Activated CD4-positive, alpha-beta T cell treated with anti-CD3 and anti-CD28 coated beads, Interleukin-2, amount 10 ng/mL, durations not matched to agents 24 days and 14 days (primary cell): ENCODE data around the gene USP9X. TPM values are rescaled to one million over a fixed set of nuclear protein-coding genes. Genes with fewer than 3 reads are reported as not detected.
"Not testable (repeated sequence)": the region's sequence is repeated elsewhere in the genome, so short reads cannot be mapped to it uniquely, and the experiment has no call there.

ENCODE experiments used
- DNase-seq: peaks from one replicate; pipeline ENCODE4 v3.0.0; 2022
- H3K27ac Mint-ChIP-seq: one replicate; pipeline ENCODE4 v1.8.0; 2022; ENCODE audit warnings: mild to moderate bottlenecking, mixed read lengths
- H3K27me3 Mint-ChIP-seq: one replicate; pipeline ENCODE4 v1.8.0; 2022; ENCODE audit warnings: mixed read lengths
- H3K36me3 Mint-ChIP-seq: one replicate; pipeline ENCODE4 v1.8.0; 2022; ENCODE audit warnings: low read depth, mild to moderate bottlenecking, mixed read lengths
- H3K4me1 Mint-ChIP-seq: one replicate; pipeline ENCODE4 v1.8.0; 2021; ENCODE audit warnings: mixed read lengths
- H3K4me3 Mint-ChIP-seq: one replicate; pipeline ENCODE4 v1.8.0; 2022; ENCODE audit warnings: mild to moderate bottlenecking, moderate library complexity, mixed read lengths
- H3K9me3 Mint-ChIP-seq: one replicate; pipeline ENCODE4 v1.8.0; 2021; ENCODE audit warnings: mixed read lengths
- intact Hi-C: fragments of 100-400 bp; cut with micrococcal nuclease; formaldehyde crosslinking; loops from one replicate; pipeline ENCODE4 v1.15.1; 2023
- total RNA-seq: library from RNA; stranded (reverse); gene quantifications from 2 replicates; pipeline ENCODE4 v1.2.3, GENCODE V29; 2022

Gene USP9X
- total RNA-seq, 1 donor from 2014 or later = 49.8 TPM

DNA sequence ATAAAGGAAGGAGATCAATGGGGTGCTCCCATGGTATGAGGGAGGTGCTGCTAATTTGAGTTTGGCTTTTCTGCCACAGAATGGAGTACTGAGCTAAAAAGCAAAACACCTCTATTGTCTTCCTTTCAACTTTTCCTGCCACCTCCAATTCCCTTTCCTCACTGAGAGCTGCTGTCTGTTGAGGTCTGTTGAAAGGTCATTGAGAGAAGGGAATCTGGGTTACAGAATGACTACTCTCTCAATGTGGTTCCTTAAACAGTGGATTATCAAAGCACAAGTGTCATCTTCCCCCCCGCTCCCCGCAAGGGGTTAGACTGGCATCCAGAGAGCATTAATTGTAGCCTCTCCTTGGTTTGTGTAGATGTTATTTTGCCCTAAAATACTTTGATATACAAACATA is 10.7 kb downstream of the USP9X start:
- no peak for DNase-seq
- Mint-ChIP-seq H3K4me1 (peaks cover 30% of the 10 kb centered on the region), H3K4me3 (no peak overlapping the region), H3K36me3 (peaks cover 5% of the 10 kb centered on the region), H3K9me3 (no peaks in the 10 kb centered on the region), H3K27me3 (no peaks in the 10 kb centered on the region), H3K27ac (no peak overlapping the region)
- intact Hi-C loops = no loop called here

DNA sequence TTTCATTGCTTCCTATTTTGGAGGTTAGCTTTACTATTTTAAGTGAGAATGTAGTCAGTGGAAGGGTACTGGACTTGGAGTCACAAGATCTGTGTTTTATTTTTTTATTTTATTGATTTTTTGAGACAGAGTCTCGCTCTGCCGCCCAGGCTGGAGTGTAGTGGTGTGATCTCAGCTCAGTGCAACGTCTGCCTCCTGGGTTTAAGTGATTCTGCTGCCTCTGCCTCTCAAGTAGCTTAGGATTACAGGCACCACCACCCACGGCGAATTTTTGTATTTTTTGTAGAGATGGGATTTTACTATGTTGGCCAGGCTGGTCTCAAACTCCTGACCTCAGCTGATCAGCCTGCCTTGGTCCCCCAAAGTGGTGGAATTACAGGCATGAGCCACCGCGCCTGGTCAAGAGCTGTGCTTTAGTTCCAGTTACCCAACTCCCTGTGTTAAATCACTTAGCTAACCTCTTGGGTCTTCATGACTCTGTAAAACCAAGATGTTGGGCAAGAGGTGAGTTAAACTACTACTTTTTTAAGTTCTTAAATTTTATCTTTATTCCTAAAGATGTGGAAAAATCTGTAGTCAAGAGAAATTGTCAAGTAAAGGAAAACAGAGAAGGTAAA is 11.2 kb downstream of the USP9X start:
- intact Hi-C loops = no loop called here
- H3K36me3 Mint-ChIP-seq = peaks cover 5% of the 10 kb centered on the region
- H3K27ac Mint-ChIP-seq = no peak overlapping the region
- no peak for DNase-seq
- peaks cover 27% of the 10 kb centered on the region for H3K4me1 Mint-ChIP-seq
- no peak overlapping the region for H3K4me3 Mint-ChIP-seq
- no peaks in the 10 kb centered on the region for H3K9me3 Mint-ChIP-seq
- no peaks in the 10 kb centered on the region for H3K27me3 Mint-ChIP-seq

DNA sequence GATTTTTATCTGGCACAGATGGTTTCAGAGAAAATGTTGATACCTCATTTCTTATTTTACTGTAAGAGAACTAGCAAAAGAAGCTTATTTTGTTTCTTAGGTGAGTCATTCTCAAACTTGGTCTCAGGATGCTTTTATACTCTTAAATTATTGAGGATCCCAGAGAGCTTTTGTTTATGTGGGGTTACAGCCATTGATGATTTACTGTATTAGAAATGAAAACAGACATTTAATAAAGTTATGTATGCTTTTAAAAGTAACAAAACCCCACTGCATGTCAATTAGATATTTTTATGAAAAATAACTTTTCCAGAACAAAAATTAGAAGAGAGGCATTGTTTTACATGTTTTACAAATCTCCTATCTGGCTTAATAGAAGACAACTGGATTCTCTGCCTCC is 12.1 kb downstream of the USP9X start:
- no peak for DNase-seq
- Mint-ChIP-seq H3K36me3 (peaks cover 7% of the 10 kb centered on the region), H3K27me3 (no peaks in the 10 kb centered on the region), H3K27ac (no peak overlapping the region), H3K9me3 (no peaks in the 10 kb centered on the region), H3K4me1 (peaks cover 25% of the 10 kb centered on the region), H3K4me3 (no peak overlapping the region)
- intact Hi-C loops = no loop called here

DNA sequence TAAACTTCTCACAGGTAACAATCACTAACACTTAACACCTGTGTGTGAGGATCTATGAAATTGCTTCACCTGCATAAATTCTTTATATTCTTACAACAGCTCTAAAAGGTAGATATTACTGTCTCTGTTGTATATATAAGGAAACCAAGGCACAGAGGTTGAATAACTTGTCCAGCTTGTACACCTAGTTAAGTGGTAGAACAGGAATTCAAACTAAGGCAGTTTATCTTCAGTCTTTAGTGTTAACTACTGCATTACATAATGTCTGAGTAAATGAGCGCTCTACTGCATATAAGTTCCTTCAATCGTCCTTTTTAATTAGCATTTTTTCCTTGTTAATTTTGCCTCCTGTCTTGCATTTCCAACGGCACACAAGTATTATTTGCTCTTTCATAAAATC is 15.0 kb downstream of the USP9X start:
- intact Hi-C loops = no loop called here
- Mint-ChIP-seq H3K9me3 (no peaks in the 10 kb centered on the region), H3K4me3 (no peak overlapping the region), H3K4me1 (peaks cover 22% of the 10 kb centered on the region), H3K27me3 (no peaks in the 10 kb centered on the region), H3K27ac (no peak overlapping the region), H3K36me3 (peaks cover 2% of the 10 kb centered on the region)
- no peak for DNase-seq

DNA sequence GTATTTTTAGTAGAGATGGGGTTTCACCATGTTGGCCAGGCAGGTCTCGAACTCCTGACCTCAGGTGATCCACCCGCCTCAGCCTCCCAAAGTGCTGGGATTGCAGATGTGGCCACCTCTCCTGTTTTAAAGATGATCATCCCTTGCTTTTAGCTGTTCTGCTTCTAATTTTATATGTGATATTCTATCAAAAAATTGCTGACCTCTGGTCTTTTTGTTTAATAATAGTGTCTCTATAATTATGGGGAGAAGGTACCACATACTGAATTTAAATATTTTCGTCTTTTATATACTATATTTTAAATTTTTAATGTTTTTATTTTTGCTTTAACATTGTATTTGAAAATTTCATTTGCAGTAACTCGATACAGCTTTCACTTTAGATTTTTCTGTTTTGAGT is 15.6 kb downstream of the USP9X start:
- Mint-ChIP-seq H3K9me3 (no peaks in the 10 kb centered on the region), H3K36me3 (peaks cover 2% of the 10 kb centered on the region), H3K27me3 (no peaks in the 10 kb centered on the region), H3K27ac (no peak overlapping the region), H3K4me1 (peaks cover 19% of the 10 kb centered on the region), H3K4me3 (no peak overlapping the region)
- intact Hi-C loops = no loop called here
- no peak for DNase-seq

DNA sequence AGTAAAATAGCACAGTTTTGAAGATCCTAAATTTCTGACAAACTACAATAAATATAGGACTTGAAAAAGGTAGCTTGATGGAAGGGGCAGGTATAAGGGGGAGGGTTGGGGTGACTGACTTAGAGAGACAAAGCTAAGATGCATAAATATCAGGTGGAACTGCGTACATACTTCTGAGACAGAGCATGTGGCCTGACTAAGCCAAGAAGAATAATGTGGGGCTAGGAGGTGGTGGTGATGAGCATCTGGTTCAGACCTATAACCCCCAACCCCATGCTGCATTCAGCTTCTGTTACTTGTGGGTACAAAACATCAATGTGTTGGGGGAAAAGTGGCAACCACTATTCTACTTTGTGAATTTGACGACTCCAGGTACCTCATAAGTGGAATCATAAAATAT is 19.8 kb downstream of the USP9X start:
- Mint-ChIP-seq H3K27ac (no peak overlapping the region), H3K9me3 (no peaks in the 10 kb centered on the region), H3K27me3 (no peaks in the 10 kb centered on the region), H3K4me3 (no peak overlapping the region), H3K36me3 (peaks cover 7% of the 10 kb centered on the region), H3K4me1 (peaks cover 25% of the 10 kb centered on the region)
- no peak for DNase-seq
- intact Hi-C loops = no loop called here

DNA sequence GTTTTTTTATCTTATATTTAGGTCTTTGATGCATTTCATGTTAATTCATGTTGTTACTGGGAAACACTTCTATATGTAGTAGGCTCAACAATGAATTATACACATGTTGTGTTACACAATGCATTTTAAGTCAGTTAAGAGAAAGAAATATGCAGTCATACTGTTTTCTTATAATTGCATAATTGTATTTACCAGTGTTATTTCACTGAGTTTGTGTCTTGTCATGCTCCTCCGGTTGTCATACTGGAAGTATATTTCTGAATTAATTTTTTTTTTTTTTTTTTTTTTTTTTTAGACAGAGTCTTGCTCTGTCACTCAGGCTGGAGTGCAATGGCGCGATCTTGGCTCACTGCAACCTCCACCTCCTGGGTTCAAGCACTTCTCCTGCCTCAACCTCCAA is 21.0 kb downstream of the USP9X start:
- H3K4me1 Mint-ChIP-seq = peaks cover 30% of the 10 kb centered on the region
- H3K9me3 Mint-ChIP-seq, H3K27me3 Mint-ChIP-seq, H3K27ac Mint-ChIP-seq, H3K4me3 Mint-ChIP-seq, DNase-seq, H3K36me3 Mint-ChIP-seq, intact Hi-C loops: not testable (repeated sequence)

DNA sequence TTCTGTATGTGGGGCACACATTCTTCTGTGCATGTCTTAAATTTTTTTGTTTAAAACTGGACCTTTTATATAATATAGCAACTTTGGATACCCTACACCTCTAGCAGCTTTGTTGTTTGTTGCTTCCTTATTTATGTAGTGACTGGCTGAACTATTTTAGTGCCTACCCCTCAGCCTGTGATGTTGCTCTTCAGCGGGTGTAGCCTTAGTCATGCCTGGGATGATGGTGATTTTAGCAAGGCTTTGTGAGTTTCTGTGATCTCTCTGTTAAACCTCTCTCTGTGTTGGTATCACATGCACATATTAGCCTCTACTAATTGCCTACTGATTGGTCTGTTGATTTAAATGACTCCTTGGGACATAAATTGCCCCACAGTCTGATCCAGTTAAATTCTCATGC is 22.8 kb downstream of the USP9X start:
- Mint-ChIP-seq H3K4me3 (no peak overlapping the region), H3K4me1 (peaks cover 34% of the 10 kb centered on the region), H3K27me3 (no peaks in the 10 kb centered on the region), H3K36me3 (peaks cover 5% of the 10 kb centered on the region), H3K27ac (no peak overlapping the region), H3K9me3 (no peaks in the 10 kb centered on the region)
- DNase-seq = no peak
- intact Hi-C loops = no loop called here

DNA sequence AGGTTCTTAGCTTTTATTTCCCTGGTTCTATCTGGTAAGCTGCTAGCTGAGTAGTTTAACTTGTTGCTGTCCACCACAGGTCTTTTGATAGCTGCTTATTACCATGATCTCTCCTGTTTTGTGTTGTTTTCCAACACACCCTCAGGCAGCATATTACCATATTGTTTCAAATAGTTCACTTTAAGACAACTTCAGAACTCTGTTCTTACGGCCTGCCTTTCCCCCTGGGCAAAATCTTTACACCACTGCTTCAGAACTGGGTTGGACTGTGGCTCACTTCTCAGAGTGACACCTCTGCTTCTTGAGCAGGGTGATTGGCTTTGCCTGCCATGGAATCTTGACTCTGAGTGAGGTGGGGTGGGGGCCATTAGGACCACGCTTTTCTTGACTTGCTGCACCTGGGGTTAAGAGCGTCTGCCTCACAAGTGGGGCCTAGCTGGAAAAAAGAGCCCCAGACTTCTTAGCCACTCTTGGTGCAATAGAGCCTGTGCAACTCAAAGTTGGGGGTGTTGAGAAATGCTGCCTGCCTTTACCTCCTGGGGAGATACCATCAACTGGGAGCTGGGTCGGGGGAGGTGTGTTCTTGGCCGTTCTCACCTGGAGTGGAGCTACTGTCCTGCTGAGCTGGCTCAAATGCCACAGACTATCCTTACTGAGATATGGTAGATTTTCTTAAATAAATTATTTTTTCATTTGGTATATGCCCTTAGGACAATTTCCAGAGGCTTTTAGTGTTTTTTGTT is 23.4 kb downstream of the USP9X start:
- H3K27me3 Mint-ChIP-seq = no peaks in the 10 kb centered on the region
- intact Hi-C loops = no loop called here
- H3K36me3 Mint-ChIP-seq = peaks cover 5% of the 10 kb centered on the region
- no peak overlapping the region for H3K27ac Mint-ChIP-seq
- no peak for DNase-seq
- H3K4me3 Mint-ChIP-seq = no peak overlapping the region
- peaks cover 34% of the 10 kb centered on the region for H3K4me1 Mint-ChIP-seq
- H3K9me3 Mint-ChIP-seq = no peaks in the 10 kb centered on the region

DNA sequence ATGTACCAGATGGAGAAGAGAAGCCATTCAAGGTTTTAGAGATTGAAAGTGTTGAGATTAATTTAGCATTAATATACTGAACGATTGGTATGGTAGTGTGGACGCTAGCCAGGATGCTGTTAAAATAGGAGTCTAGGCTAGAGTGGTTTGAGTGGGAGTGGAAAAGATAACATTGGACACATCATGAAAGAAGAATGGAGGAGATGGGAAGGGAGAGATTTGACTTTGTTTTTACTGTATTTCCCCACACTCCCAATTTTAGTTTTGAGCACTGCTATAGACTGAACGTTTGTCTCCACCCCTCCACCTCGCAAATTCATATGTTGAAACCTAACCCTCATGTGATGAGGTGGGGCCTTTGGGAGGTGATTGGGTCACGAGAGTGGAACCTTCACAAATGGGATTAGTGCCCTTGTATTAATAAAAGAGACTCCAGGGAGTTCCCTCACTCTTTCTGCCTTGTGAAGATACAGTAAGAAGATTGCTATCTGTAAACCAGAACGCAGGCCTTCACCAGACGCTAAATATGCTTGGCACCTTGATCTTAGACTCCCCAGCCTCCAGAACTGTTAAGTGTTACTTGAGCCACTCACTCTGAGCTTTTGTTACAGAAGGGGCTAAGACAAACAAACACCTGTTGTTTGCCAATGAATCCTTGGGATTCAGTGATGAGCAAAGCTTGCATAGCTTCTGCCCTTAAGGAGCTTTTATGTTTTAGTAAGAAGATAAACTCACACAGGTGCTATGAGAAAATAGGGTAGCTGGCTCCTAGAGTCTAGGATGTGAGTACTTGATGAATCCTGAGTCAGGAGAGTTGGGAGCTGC is 25.8 kb downstream of the USP9X start:
- peaks cover 5% of the 10 kb centered on the region for H3K36me3 Mint-ChIP-seq
- no peak for DNase-seq
- intact Hi-C loops = loop anchor here (10.0 kb wide), 2 partner anchors 96 to 376 kb away; partner anchors contain the start of gene MED14
- H3K27ac Mint-ChIP-seq = peak overlapping the region; percentile 29
- H3K4me3 Mint-ChIP-seq = no peak overlapping the region
- no peaks in the 10 kb centered on the region for H3K9me3 Mint-ChIP-seq
- no peaks in the 10 kb centered on the region for H3K27me3 Mint-ChIP-seq
- peaks cover 46% of the 10 kb centered on the region for H3K4me1 Mint-ChIP-seq

DNA sequence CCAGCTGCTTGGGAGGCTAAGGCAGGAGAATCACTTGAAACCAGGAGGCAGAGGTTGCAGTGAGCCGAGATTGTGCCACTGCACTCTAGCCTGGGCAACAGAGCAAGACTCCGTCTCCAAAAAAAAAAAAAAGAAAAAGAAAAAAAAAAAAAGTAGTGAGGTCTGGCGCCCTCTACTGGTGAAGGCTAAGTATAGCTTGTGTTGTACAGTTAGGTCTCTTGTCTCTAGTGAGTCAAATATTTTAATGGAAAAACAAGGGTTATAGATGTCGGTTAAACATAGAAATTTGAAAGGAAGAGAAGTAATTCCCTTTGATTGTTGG is 29.8 kb downstream of the USP9X start:
- H3K36me3 Mint-ChIP-seq, H3K4me3 Mint-ChIP-seq, H3K9me3 Mint-ChIP-seq, H3K27ac Mint-ChIP-seq, H3K27me3 Mint-ChIP-seq: not testable (repeated sequence)
- peak; percentile 81 for DNase-seq
- H3K4me1 Mint-ChIP-seq = peaks cover 50% of the 10 kb centered on the region
- intact Hi-C loops = loop anchor here (2.0 to 10.0 kb wide), 4 partner anchors 100 to 468 kb away; partner anchors contain the start of genes CXorf38 and MED14

DNA sequence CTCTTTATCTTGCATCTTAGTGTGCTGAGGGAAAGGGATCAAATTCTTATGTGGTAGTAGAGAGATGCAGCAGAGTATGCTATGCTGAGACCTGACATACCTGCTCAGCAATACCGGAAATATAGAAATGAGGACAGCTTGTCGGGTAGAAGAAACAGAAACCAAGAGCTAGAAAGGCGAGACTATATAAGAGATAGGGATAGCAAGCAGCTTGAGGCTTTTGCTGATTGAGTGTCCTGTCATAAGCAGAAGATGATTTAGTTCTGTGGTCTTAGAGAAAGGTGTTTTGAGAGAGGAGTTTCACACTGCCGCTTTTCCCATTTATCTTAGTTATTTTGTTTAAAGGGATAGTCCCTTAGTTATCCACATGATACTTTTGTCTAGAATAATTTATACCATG is 31.7 kb downstream of the USP9X start:
- H3K4me3 Mint-ChIP-seq = peak overlapping the region; percentile 58
- peak overlapping the region; percentile 78 for H3K27ac Mint-ChIP-seq
- H3K27me3 Mint-ChIP-seq = no peaks in the 10 kb centered on the region
- DNase-seq = peak; percentile 71
- peaks cover 48% of the 10 kb centered on the region for H3K4me1 Mint-ChIP-seq
- no peaks in the 10 kb centered on the region for H3K36me3 Mint-ChIP-seq
- H3K9me3 Mint-ChIP-seq = no peaks in the 10 kb centered on the region
- intact Hi-C loops = loop anchor here (1.0 to 10.0 kb wide), 5 partner anchors 32 to 470 kb away; partner anchors contain the start of genes CXorf38, MED14 and USP9X

DNA sequence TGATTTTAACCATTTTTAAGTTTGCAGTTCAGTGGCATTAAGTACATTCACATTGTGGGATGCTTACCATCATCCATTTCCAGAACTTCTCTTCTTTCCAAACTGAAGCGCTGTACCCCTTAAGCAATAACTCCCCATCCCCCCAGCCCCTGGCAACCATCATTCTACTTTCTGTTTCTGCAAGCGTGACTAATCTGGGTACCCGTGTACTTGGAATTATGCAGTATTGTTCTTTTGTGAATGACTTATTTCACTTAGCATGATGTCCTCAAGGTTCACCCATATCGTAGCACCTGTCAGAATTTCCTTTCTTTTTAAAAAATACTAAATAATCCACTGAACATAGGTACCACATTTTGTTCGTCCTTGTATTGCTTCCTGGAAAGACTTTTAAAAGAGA is 32.9 kb downstream of the USP9X start:
- Mint-ChIP-seq H3K27me3 (no peaks in the 10 kb centered on the region), H3K4me3 (peak overlapping the region; percentile 54), H3K4me1 (peaks cover 53% of the 10 kb centered on the region), H3K9me3 (no peaks in the 10 kb centered on the region), H3K36me3 (no peaks in the 10 kb centered on the region), H3K27ac (peak overlapping the region; percentile 76)
- intact Hi-C loops = loop anchor here (5.0 to 10.0 kb wide), 3 partner anchors 103 to 471 kb away; partner anchors contain the start of genes CXorf38 and MED14
- DNase-seq = peak; percentile 75

DNA sequence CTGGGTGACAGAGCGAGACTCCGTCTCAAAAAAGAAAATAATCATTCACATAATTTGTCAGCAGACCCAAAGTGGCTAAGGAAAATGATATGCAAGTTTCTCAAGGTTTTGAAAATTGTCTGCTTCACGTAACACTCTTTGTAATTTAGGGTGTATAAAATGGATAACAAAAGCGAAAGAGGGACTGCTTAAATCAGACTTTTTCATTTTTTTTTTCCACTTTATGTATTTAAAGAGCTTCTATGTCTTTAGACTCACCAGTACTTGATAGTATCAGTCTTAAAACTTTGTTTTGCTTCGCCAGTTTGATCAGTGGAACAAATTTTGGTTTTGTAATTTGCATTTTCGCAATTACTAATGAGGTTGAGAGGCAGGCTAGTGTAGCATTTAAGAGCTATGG is 34.6 kb downstream of the USP9X start:
- Mint-ChIP-seq H3K27me3 (no peaks in the 10 kb centered on the region), H3K36me3 (no peaks in the 10 kb centered on the region), H3K4me3 (no peak overlapping the region), H3K27ac (peak overlapping the region; percentile 65), H3K4me1 (peaks cover 49% of the 10 kb centered on the region), H3K9me3 (no peaks in the 10 kb centered on the region)
- intact Hi-C loops = loop anchor here (5.0 to 10.0 kb wide), 3 partner anchors 105 to 473 kb away; partner anchors contain the start of genes CXorf38 and MED14
- no peak for DNase-seq
